Heart left ventricle (tissue), 16 donors: ENCODE results near the gene IDUA. TPM values are rescaled to one million over a fixed set of nuclear protein-coding genes. Genes with fewer than 3 reads are reported as not detected.

Experiments used
- ATAC-seq, 4 donors: fragments of 200-7000 bp; cut with Tn5 transposase; one replicate each; pipeline ENCODE4 v1.9.1; 2020 to 2022; ENCODE audit warnings: moderate library complexity in 4 of 4, mild to moderate bottlenecking in 3 of 4, moderate number of reproducible peaks in 1 of 4
- DNase-seq, 5 donors: peaks; one replicate each; pipeline ENCODE4 v3.0.0-alpha.2; 2020
- H3K27ac ChIP-seq, 12 donors: fragments of 200-600 bp; sonication (generic) in 4 of 12; one replicate each; pipeline versions ENCODE4 v1.5.0 to v1.8.0; 2016 to 2022; ENCODE audit warnings: mild to moderate bottlenecking in 2 of 12
- H3K27me3 ChIP-seq, 9 donors: fragments of 200-600 bp; sonication (generic) in 2 of 9; one replicate each; pipeline versions ENCODE4 v1.5.1 to v1.8.0; 2016 to 2022; ENCODE audit warnings: mild to moderate bottlenecking in 3 of 9
- H3K36me3 ChIP-seq, 9 donors: fragments of 200-600 bp; sonication (generic) in 2 of 9; one replicate each; pipeline versions ENCODE4 v1.5.0 to v1.8.0; 2018 to 2022; ENCODE audit warnings: mild to moderate bottlenecking in 2 of 9
- H3K4me1 ChIP-seq, 12 donors: fragments of 200-600 bp; sonication (generic) in 4 of 12; one replicate each; pipeline versions ENCODE4 v1.5.0 to v1.8.0; 2016 to 2022; ENCODE audit warnings: mild to moderate bottlenecking in 3 of 12
- H3K4me3 ChIP-seq, 12 donors: fragments of 200-600 bp; sonication (generic) in 4 of 12; one replicate each; pipeline versions ENCODE4 v1.5.0 to v1.8.0; 2017 to 2022; ENCODE audit warnings: mild to moderate bottlenecking in 9 of 12, moderate library complexity in 4 of 12
- H3K9me3 ChIP-seq, 12 donors: fragments of 200-600 bp; sonication (generic) in 4 of 12; one replicate each; pipeline versions ENCODE4 v1.5.0 to v1.8.0; 2016 to 2022; ENCODE audit warnings: mild to moderate bottlenecking in 1 of 12
- CTCF ChIP-seq, 12 donors: fragments of 200-600 bp; sonication (generic) in 4 of 12; IDR thresholded peaks; one replicate each; pipeline versions ENCODE4 v1.5.0 to v1.8.0; 2018 to 2022; ENCODE audit warnings: antibody characterized with exemption in 12 of 12, mild to moderate bottlenecking in 5 of 12
- POLR2A ChIP-seq, 2 donors: fragments of 450-650 bp; IDR thresholded peaks; one replicate each; pipeline ENCODE4 v1.6.1; 2017; ENCODE audit warnings: antibody characterized with exemption in 2 of 2, mild to moderate bottlenecking in 2 of 2, moderate library complexity in 2 of 2
- WGBS, 4 donors: extraction: QIAGEN DNeasy Blood & Tissue Kit in 2 of 4; methylation state at CpG; one replicate each; pipeline versions ENCODE4 v1.1.5 to v1.1.7; 2013 to 2018; 5-methylcytosine and 5-hydroxymethylcytosine counted together
- intact Hi-C, 10 donors: fragments of 100-400 bp; cut with DNase I; formaldehyde crosslinking; loops; one replicate each; pipeline versions ENCODE4 v1.11.1 to v1.14.2; 2022
- polyA plus RNA-seq, 2 donors: library from polyadenylated mRNA; stranded (reverse); fragments of 200-250 nt; gene quantifications; one replicate each; pipeline ENCODE4 v1.2.3, GENCODE V29; 2013
- total RNA-seq, 9 donors: library from RNA; depleted of rRNA in 2 of 9; stranded (reverse); fragments of >200 nt in 2 of 9; fragmentation: NEBNext Ultra II Directional in 3 of 9; extraction: Animal tissue kit (Norgen Biotek cat#: 25700) in 3 of 9; gene quantifications; one replicate each; pipeline versions ENCODE4 v1.1.0 to v1.2.4, GENCODE V29; 2016 to 2023
- donor health status: ischemic (EF 13 %, LVEDD 7.1; RV severe dilation, severe dysfunction).
- donor health status: healthy with polysubstance abuse.
- donor health status: DM: no; HTN: yes; CAD: no.
- donor health status: DM: no; HTN: no; CAD: no.
- donor health status: ischemic (EF 25% LVEDD 6.9; RV normal size, moderate dysfunction).
- donor health status: ischemic (EF 25% LVEDD 5.7; RV mildly dilated, moderate dysfunction).
- donor health status: healthy.
- donor health status: DM: yes; HTN: yes; CAD: no.
- donor health status: ischemic (EF 35%, LVEDD 5.7; RV mildly dilated, moderate dysfunction).
- donor health status: nonischemic (EF 11% LVEDD 7.7; RV severe dilation, severe dysfunction).
- donor health status: DM: yes; HTN: yes; CAD: no.
- donor health status: PGD.
- donor health status: ischemic (EF 29% LVEDD 5.4; RV normal size, mild dysfunction).
- donor health status: nonischemic (EF 23%, LVEDD 6.1; RV moderate dilation, normal function).

IDUA gene
- total and polyA plus RNA-seq, 11 donors: 3.2 to 17.4 (median 6.8) TPM

GRCh38 chr4:996030-996996 is 9.5 kb downstream of the IDUA start:
- DNase-seq (peak in 1 of 5 donors; percentile 54), ATAC-seq (no peak)
- peaks cover 0 to under 1% (median 0%) of the 10 kb centered on the region in 9 donors for H3K36me3 ChIP-seq
- H3K9me3 ChIP-seq: no peaks in the 10 kb centered on the region
- intact Hi-C loops: loop anchor here in 2 of 10 donors (10.0 kb wide), 2 partner anchors 242 to 252 kb away; no protein-coding TSS in a partner anchor
- peaks cover 0 to 17% (median 6%) of the 10 kb centered on the region in 12 donors for H3K4me1 ChIP-seq
- H3K27ac ChIP-seq: no peak overlapping the region
- 64 to 73% (median 70%) methylated on average over 11 to 15 of the region's 15 CpGs for WGBS, 4 donors
- H3K4me3 ChIP-seq: no peak overlapping the region
- no peak for TF ChIP-seq POLR2A (IDR thresholded peaks at IDR 0.05)
- TF ChIP-seq CTCF (IDR thresholded peaks at IDR 0.05): no peak
- H3K27me3 ChIP-seq: peaks cover 9 to 43% (median 28%) of the 10 kb centered on the region in 9 donors

GRCh38 chr4:996997-997374 is 10.1 kb downstream of the IDUA start:
- H3K27ac ChIP-seq: no peak overlapping the region
- no peak for TF ChIP-seq POLR2A (IDR thresholded peaks at IDR 0.05)
- no peak for TF ChIP-seq CTCF (IDR thresholded peaks at IDR 0.05)
- H3K4me3 ChIP-seq: peak overlapping the region in 7 of 12 donors; percentile 17 to 51 (median 46)
- DNase-seq (peak in 2 of 5 donors; percentile 18 to 56), ATAC-seq (no peak)
- no peaks in the 10 kb centered on the region for H3K9me3 ChIP-seq
- peaks cover 16 to 50% (median 34%) of the 10 kb centered on the region in 9 donors for H3K27me3 ChIP-seq
- 7 to 22% (median 10%) methylated on average over 15 to 25 of the region's 25 CpGs for WGBS, 4 donors
- intact Hi-C loops: loop anchor here in 2 of 10 donors (10.0 kb wide), 2 partner anchors 242 to 252 kb away; no protein-coding TSS in a partner anchor
- H3K36me3 ChIP-seq: no peaks in the 10 kb centered on the region
- peaks cover 0 to 20% (median 7%) of the 10 kb centered on the region in 12 donors for H3K4me1 ChIP-seq

- Histone ChIP-seq H3K4me3 (peak overlapping the region in 10 of 12 donors; percentile 17 to 51 (median 40)), H3K9me3 (no peaks in the 10 kb centered on the region), H3K27me3 (peaks cover 21 to 55% (median 40%) of the 10 kb centered on the region in 9 donors), H3K27ac (no peak overlapping the region), H3K4me1 (peaks cover 0 to 26% (median 12%) of the 10 kb centered on the region in 12 donors), H3K36me3 (no peaks in the 10 kb centered on the region)
- intact Hi-C loops: loop anchor here in 2 of 10 donors (10.0 kb wide), 2 partner anchors 243 to 253 kb away; no protein-coding TSS in a partner anchor
- ATAC-seq (peak in 2 of 4 donors; percentile 16 to 38), DNase-seq (peak in 2 of 5 donors; percentile 32 to 56)
- 2 to 4% (median 3%) methylated on average over 23 to 68 of the region's 68 CpGs for WGBS, 4 donors
- no peak for TF ChIP-seq CTCF (IDR thresholded peaks at IDR 0.05)
- TF ChIP-seq POLR2A (IDR thresholded peaks at IDR 0.05): no peak
Measured at GRCh38 chr4:997375-998071, 10.7 kb downstream of the IDUA start.
